ENCODE results near the gene CYP8B1.

Gene CYP8B1

GRCh38 chr3:42875325-42876151, at the start of gene CYP8B1:
Gene CYP8B1, minus strand, starts transcription at chr3:42875879. Its CDS starts 63 bp downstream, at chr3:42875816.
- no peak for DNase-seq (ENCODE audit: extremely low read depth in 1 of 2, low read depth in 1 of 2)

- DNase-seq (ENCODE audit: extremely low read depth in 1 of 2, low read depth in 1 of 2): no peak
Observed at GRCh38 chr3:42923606-42924005, 47.9 kb upstream of the CYP8B1 start.

- DNase-seq (ENCODE audit: extremely low read depth in 1 of 2, low read depth in 1 of 2): no peak
Observed at GRCh38 chr3:42914771-42915515, 39.3 kb upstream of the CYP8B1 start.

GRCh38 chr3:42911551-42911950, 35.9 kb upstream of the CYP8B1 start:
- no peak for DNase-seq (ENCODE audit: extremely low read depth in 1 of 2, low read depth in 1 of 2)

GRCh38 chr3:42908675-42909074, 33.0 kb upstream of the CYP8B1 start:
- no peak for DNase-seq (ENCODE audit: extremely low read depth in 1 of 2, low read depth in 1 of 2)

- DNase-seq (ENCODE audit: extremely low read depth in 1 of 2, low read depth in 1 of 2): no peak
Observed at GRCh38 chr3:42906848-42907183, 31.1 kb upstream of the CYP8B1 start.

GRCh38 chr3:42906070-42906847, 30.6 kb upstream of the CYP8B1 start, which contains the start of gene ZNF662:
Gene ZNF662, plus strand, starts transcription at chr3:42906142. Its CDS starts 1,973 bp downstream, at chr3:42908115.
- DNase-seq (ENCODE audit: extremely low read depth in 1 of 2, low read depth in 1 of 2): peak in 1 of 2 donors; percentile 6

GRCh38 chr3:42905740-42906069, 30.0 kb upstream of the CYP8B1 start:
- no peak for DNase-seq (ENCODE audit: extremely low read depth in 1 of 2, low read depth in 1 of 2)

- no peak for DNase-seq (ENCODE audit: extremely low read depth in 1 of 2, low read depth in 1 of 2)
Observed at GRCh38 chr3:42904076-42904475, 28.4 kb upstream of the CYP8B1 start.

GRCh38 chr3:42902257-42902656, 26.6 kb upstream of the CYP8B1 start:
- DNase-seq (ENCODE audit: extremely low read depth in 1 of 2, low read depth in 1 of 2): no peak

- no peak for DNase-seq (ENCODE audit: extremely low read depth in 1 of 2, low read depth in 1 of 2)
Observed at GRCh38 chr3:42901073-42901415, 25.4 kb upstream of the CYP8B1 start.

GRCh38 chr3:42900226-42901072, 24.8 kb upstream of the CYP8B1 start:
- no peak for DNase-seq (ENCODE audit: extremely low read depth in 1 of 2, low read depth in 1 of 2)

- DNase-seq (ENCODE audit: extremely low read depth in 1 of 2, low read depth in 1 of 2): no peak
Observed at GRCh38 chr3:42898896-42899675, 23.4 kb upstream of the CYP8B1 start.

GRCh38 chr3:42895580-42895868, 19.8 kb upstream of the CYP8B1 start:
- no peak for DNase-seq (ENCODE audit: extremely low read depth in 1 of 2, low read depth in 1 of 2)

GRCh38 chr3:42894698-42895579, 19.3 kb upstream of the CYP8B1 start:
- DNase-seq (ENCODE audit: extremely low read depth in 1 of 2, low read depth in 1 of 2): no peak

GRCh38 chr3:42892807-42893206, 17.1 kb upstream of the CYP8B1 start:
- no peak for DNase-seq (ENCODE audit: extremely low read depth in 1 of 2, low read depth in 1 of 2)

- DNase-seq (ENCODE audit: extremely low read depth in 1 of 2, low read depth in 1 of 2): no peak
Observed at GRCh38 chr3:42892169-42892568, 16.5 kb upstream of the CYP8B1 start.

GRCh38 chr3:42891042-42891441, 15.4 kb upstream of the CYP8B1 start:
- no peak for DNase-seq (ENCODE audit: extremely low read depth in 1 of 2, low read depth in 1 of 2)

- no peak for DNase-seq (ENCODE audit: extremely low read depth in 1 of 2, low read depth in 1 of 2)
Observed at GRCh38 chr3:42887084-42887483, 11.4 kb upstream of the CYP8B1 start.

Data from activated CD8-positive, alpha-beta memory T cell treated with anti-CD3 and anti-CD28 coated beads for 1 hour (primary cell).